Mesenchymal stem cell (in vitro differentiated cells and primary cell): ENCODE data around the gene CISTR.

Source experiments
- DNase-seq: peaks from one replicate; pipeline ENCODE4 v3.0.0-alpha.2; 2013
- H2AFZ ChIP-seq: one replicate; pipeline ENCODE4 v1.6.1; 2013; ENCODE audit warnings: low read depth, mild to moderate bottlenecking, control low read depth, inconsistent platforms, low read length, moderate library complexity
- H2AK5ac ChIP-seq: 2 replicates; pipeline ENCODE4 v1.6.1; 2013; ENCODE audit warnings: low read length, moderate library complexity, mild to moderate bottlenecking, inconsistent platforms; ENCODE audit not compliant: severe bottlenecking
- H2BK120ac ChIP-seq: one replicate; pipeline ENCODE4 v1.6.1; 2013; ENCODE audit warnings: low read depth, mild to moderate bottlenecking, inconsistent platforms, low read length, moderate library complexity
- H2BK12ac ChIP-seq, 2 experiments: one replicate each; pipeline ENCODE4 v1.6.1; 2013; ENCODE audit warnings: inconsistent platforms in 2 of 2, low read length in 2 of 2, mild to moderate bottlenecking in 2 of 2, moderate library complexity in 2 of 2, control low read depth in 1 of 2
- H2BK15ac ChIP-seq: one replicate; pipeline ENCODE4 v1.6.1; 2013; ENCODE audit warnings: mild to moderate bottlenecking, low read depth, inconsistent platforms; ENCODE audit not compliant: poor library complexity, severe bottlenecking
- H2BK5ac ChIP-seq: 2 replicates; pipeline ENCODE4 v1.6.1; 2013; ENCODE audit warnings: low read depth, mild to moderate bottlenecking, low read length, control low read depth, inconsistent platforms; ENCODE audit not compliant: poor library complexity, severe bottlenecking
- H3K14ac ChIP-seq, 2 experiments: one replicate each; pipeline ENCODE4 v1.6.1; 2013; ENCODE audit warnings: inconsistent platforms in 2 of 2, low read length in 2 of 2, control low read depth in 1 of 2, mild to moderate bottlenecking in 1 of 2, moderate library complexity in 1 of 2
- H3K18ac ChIP-seq, 2 experiments: one replicate each; pipeline ENCODE4 v1.6.1; 2013; ENCODE audit warnings: inconsistent platforms in 2 of 2, low read length in 2 of 2, control low read depth in 1 of 2, low read depth in 1 of 2, mild to moderate bottlenecking in 1 of 2
- H3K23ac ChIP-seq, 2 experiments: one replicate each; pipeline ENCODE4 v1.6.1; 2013; ENCODE audit warnings: inconsistent platforms in 2 of 2, low read length in 2 of 2, mild to moderate bottlenecking in 2 of 2, moderate library complexity in 2 of 2, control low read depth in 1 of 2
- H3K27ac ChIP-seq: 2 replicates; pipeline ENCODE4 v1.5.1; 2013; ENCODE audit warnings: mild to moderate bottlenecking, moderate library complexity, low read length, control low read depth, inconsistent platforms; ENCODE audit not compliant: poor library complexity, severe bottlenecking
- H3K27me3 ChIP-seq, 2 experiments: 2 replicates each; pipeline versions ENCODE4 v1.6.1 to v1.7.0; 2013; ENCODE audit warnings: low read length in 2 of 2, mild to moderate bottlenecking in 2 of 2, moderate library complexity in 2 of 2, control low read depth in 1 of 2, inconsistent platforms in 1 of 2; ENCODE audit not compliant: control insufficient read depth in 1 of 2, insufficient read depth in 1 of 2
- H3K36me3 ChIP-seq, 2 experiments: 2 replicates each; pipeline versions ENCODE4 v1.6.1 to v1.7.0; 2013; ENCODE audit warnings: low read length in 2 of 2, control low read depth in 1 of 2, inconsistent platforms in 1 of 2, low read depth in 1 of 2, mild to moderate bottlenecking in 1 of 2; ENCODE audit not compliant: insufficient read depth in 2 of 2, control insufficient read depth in 1 of 2
- H3K4ac ChIP-seq, 2 experiments: one replicate each; pipeline ENCODE4 v1.6.1; 2013; ENCODE audit warnings: inconsistent platforms in 2 of 2, low read length in 2 of 2, mild to moderate bottlenecking in 2 of 2, moderate library complexity in 2 of 2, control low read depth in 1 of 2, low read depth in 1 of 2
- H3K4me1 ChIP-seq: 2 replicates; pipeline ENCODE4 v1.6.1; 2013; ENCODE audit warnings: low read depth, low read length, control low read depth; ENCODE audit not compliant: control insufficient read depth, insufficient read depth
- H3K4me2 ChIP-seq: 2 replicates; pipeline ENCODE4 v1.6.1; 2013; ENCODE audit warnings: low read length, mild to moderate bottlenecking, inconsistent platforms; ENCODE audit not compliant: poor library complexity, severe bottlenecking
- H3K4me3 ChIP-seq, 2 experiments: 2 replicates each; pipeline versions ENCODE4 v1.5.1 to v1.7.0; 2013; ENCODE audit warnings: low read length in 2 of 2, mild to moderate bottlenecking in 2 of 2, control low read depth in 1 of 2, low read depth in 1 of 2; ENCODE audit not compliant: insufficient read depth in 1 of 2
- H3K79me1 ChIP-seq: replicated peaks from 2 replicates; pipeline ENCODE4 v1.6.1; 2013; ENCODE audit warnings: mild to moderate bottlenecking, control low read depth, low read length, inconsistent platforms; ENCODE audit not compliant: poor library complexity, severe bottlenecking
- H3K9ac ChIP-seq: 2 replicates; pipeline ENCODE4 v1.7.0; 2013; ENCODE audit warnings: mild to moderate bottlenecking, low read length, moderate library complexity
- H3K9me3 ChIP-seq: 2 replicates; pipeline ENCODE4 v1.7.0; 2013; ENCODE audit warnings: mild to moderate bottlenecking, low read length; ENCODE audit not compliant: control insufficient read depth
- H4K8ac ChIP-seq: one replicate; pipeline ENCODE4 v1.6.1; 2013; ENCODE audit warnings: inconsistent platforms, mild to moderate bottlenecking, low read length, moderate library complexity
- H4K91ac ChIP-seq: one replicate; pipeline ENCODE4 v1.6.1; 2013; ENCODE audit warnings: mild to moderate bottlenecking, low read length, inconsistent platforms
- WGBS: methylation state at CpG from one replicate; pipeline ENCODE4 v1.1.7; 2013; ENCODE audit warnings: mixed read lengths; 5-methylcytosine and 5-hydroxymethylcytosine counted together

The CISTR gene

DNA sequence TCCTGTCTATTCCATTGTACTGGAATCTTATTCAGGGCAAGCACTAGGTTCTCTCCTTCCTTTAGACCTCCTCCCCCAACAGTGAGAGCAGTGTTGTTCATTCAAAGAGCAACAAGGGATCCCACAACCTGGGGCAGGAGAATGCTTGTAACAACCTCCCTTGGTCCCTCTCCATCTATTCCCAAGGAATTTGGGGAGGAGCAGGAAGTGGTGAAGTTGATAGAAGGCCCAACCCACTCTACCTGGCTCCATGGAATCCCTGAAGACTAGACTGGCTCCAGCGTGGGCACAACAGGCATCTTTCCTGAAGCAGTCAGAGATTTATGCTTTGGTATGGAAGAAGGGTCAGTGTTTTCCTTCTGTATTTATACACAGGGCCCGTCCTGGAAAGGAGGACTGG, 33.4 kb upstream of the CISTR start:
- Histone ChIP-seq H3K4me1 (peaks cover 2% of the 10 kb centered on the region), H3K4me3 (no peak overlapping the region), H3K4ac (no peak overlapping the region), H2AFZ (no peak overlapping the region), H2BK120ac (no peak overlapping the region), H3K27ac (no peak overlapping the region), H3K27me3 (peaks cover 58 to 67% of the 10 kb centered on the region in 2 experiments), H3K79me1 (no peaks in the 10 kb centered on the region), H2BK12ac (no peak overlapping the region), H2BK15ac (no peak overlapping the region), H3K9me3 (no peaks in the 10 kb centered on the region), H3K36me3 (no peaks in the 10 kb centered on the region), H3K18ac (no peak overlapping the region), H3K9ac (no peak overlapping the region), H2BK5ac (no peak overlapping the region), H4K8ac (no peak overlapping the region), H3K14ac (no peak overlapping the region), H3K4me2 (no peak overlapping the region), H4K91ac (no peak overlapping the region), H3K23ac (no peak overlapping the region), H2AK5ac (no peak overlapping the region)
- WGBS: 79% methylated on average over 2 of the region's 2 CpGs
- DNase-seq: no peak

- H3K27ac ChIP-seq: no peak overlapping the region
- DNase-seq: no peak
- no peak overlapping the region for H3K9ac ChIP-seq
- H3K27me3 ChIP-seq: peaks cover 49 to 60% of the 10 kb centered on the region in 2 experiments
- no peak overlapping the region for H2AK5ac ChIP-seq
- no peak overlapping the region for H2AFZ ChIP-seq
- no peak overlapping the region for H3K4me3 ChIP-seq
- no peak overlapping the region for H2BK5ac ChIP-seq
- H3K14ac ChIP-seq: no peak overlapping the region
- no peak overlapping the region for H3K23ac ChIP-seq
- H4K8ac ChIP-seq: no peak overlapping the region
- peaks cover 2% of the 10 kb centered on the region for H3K4me1 ChIP-seq
- H3K18ac ChIP-seq: no peak overlapping the region
- no peak overlapping the region for H2BK12ac ChIP-seq
- H3K79me1 ChIP-seq: no peaks in the 10 kb centered on the region
- no peaks in the 10 kb centered on the region for H3K9me3 ChIP-seq
- H3K36me3 ChIP-seq: no peaks in the 10 kb centered on the region
- no peak overlapping the region for H2BK15ac ChIP-seq
- no peak overlapping the region for H4K91ac ChIP-seq
- 84% methylated on average over 8 of the region's 8 CpGs for whole genome bisulfite sequencing
- no peak overlapping the region for H3K4ac ChIP-seq
- no peak overlapping the region for H2BK120ac ChIP-seq
- H3K4me2 ChIP-seq: no peak overlapping the region
Measured at GRCh38 chr12:53782093-53782703, 30.4 kb upstream of the CISTR start.

DNA sequence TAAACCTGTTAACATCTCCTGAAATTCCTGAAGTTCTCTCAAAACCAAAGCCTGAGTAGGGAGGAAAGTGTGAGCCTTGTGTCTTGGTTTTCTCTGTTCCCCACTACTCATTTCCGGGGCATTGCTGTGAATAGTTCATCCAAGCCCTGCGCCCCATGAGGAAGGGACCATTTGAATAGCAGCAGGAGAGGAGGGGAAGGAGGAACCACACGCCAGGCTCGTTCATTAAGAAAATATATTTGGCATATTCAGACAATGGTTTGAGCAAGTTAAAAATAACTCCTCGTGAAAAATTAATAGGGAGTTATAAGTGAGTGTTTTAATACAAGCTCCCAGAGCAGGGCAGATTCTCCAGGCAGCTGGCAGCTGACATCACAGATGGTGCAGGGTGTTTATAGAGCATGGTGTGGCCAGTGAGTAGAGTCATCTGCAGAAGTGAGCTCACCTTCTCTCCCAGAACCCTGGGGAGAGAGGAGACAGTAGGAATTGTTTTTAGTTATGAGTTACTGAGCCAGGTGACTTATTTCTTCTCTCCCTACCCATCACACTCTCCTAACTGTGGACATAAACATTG, 29.5 kb upstream of the CISTR start:
- H2BK5ac ChIP-seq: no peak overlapping the region
- no peak overlapping the region for H3K4me2 ChIP-seq
- H3K4me1 ChIP-seq: peaks cover 2% of the 10 kb centered on the region
- no peak overlapping the region for H3K4ac ChIP-seq
- H2BK15ac ChIP-seq: no peak overlapping the region
- no peak overlapping the region for H2BK12ac ChIP-seq
- H2AFZ ChIP-seq: no peak overlapping the region
- no peak overlapping the region for H3K27ac ChIP-seq
- no peak overlapping the region for H2BK120ac ChIP-seq
- H3K18ac ChIP-seq: no peak overlapping the region
- H3K9me3 ChIP-seq: no peaks in the 10 kb centered on the region
- no peak overlapping the region for H3K9ac ChIP-seq
- H3K14ac ChIP-seq: no peak overlapping the region
- peaks cover 44 to 54% of the 10 kb centered on the region in 2 experiments for H3K27me3 ChIP-seq
- H4K91ac ChIP-seq: no peak overlapping the region
- DNase-seq: no peak
- H4K8ac ChIP-seq: no peak overlapping the region
- H3K36me3 ChIP-seq: no peaks in the 10 kb centered on the region
- no peak overlapping the region for H3K4me3 ChIP-seq
- H3K23ac ChIP-seq: no peak overlapping the region
- WGBS: 48% methylated on average over 5 of the region's 5 CpGs
- H2AK5ac ChIP-seq: no peak overlapping the region
- H3K79me1 ChIP-seq: no peaks in the 10 kb centered on the region

DNA sequence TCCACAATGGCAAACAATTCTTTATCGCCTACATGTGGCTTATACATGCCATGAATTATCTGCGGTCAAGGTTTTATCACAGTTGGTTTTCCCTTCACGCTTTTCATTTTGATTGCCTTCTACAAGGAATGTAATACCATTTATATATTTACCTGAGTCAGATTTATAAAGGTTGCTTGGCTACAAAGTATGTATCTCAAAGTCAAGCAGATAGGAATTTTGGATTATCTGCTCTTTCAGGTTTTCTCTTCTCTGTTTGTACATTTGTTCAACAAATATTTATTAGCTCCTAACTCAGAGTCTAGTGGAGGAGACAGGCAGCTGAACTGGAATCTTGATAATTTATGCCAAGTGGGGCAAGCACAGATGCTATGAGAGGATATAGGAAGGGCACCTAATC, 28.5 kb upstream of the CISTR start:
- Histone ChIP-seq H2BK12ac (no peak overlapping the region), H3K9me3 (no peaks in the 10 kb centered on the region), H3K36me3 (no peaks in the 10 kb centered on the region), H2AK5ac (no peak overlapping the region), H4K91ac (no peak overlapping the region), H2BK15ac (no peak overlapping the region), H3K4me3 (no peak overlapping the region), H2BK5ac (no peak overlapping the region), H2BK120ac (no peak overlapping the region), H3K79me1 (no peaks in the 10 kb centered on the region), H2AFZ (no peak overlapping the region), H3K9ac (no peak overlapping the region), H3K4ac (no peak overlapping the region), H3K4me2 (no peak overlapping the region), H3K4me1 (peaks cover 2% of the 10 kb centered on the region), H3K27ac (no peak overlapping the region), H3K18ac (no peak overlapping the region), H3K23ac (no peak overlapping the region), H4K8ac (no peak overlapping the region), H3K14ac (no peak overlapping the region), H3K27me3 (peaks cover 41 to 48% of the 10 kb centered on the region in 2 experiments)
- no peak for DNase-seq
- 96% methylated on average over 2 of the region's 3 CpGs for WGBS
